GM12878 (cell line): Measurements from ENCODE around the gene FBXO27. TPM values are rescaled to one million over a fixed set of nuclear protein-coding genes. Genes with fewer than 3 reads are reported as not detected.

Experiments
- BRCA1 ChIP-seq: IDR thresholded peaks from 2 replicates; pipeline ENCODE4 v1.6.1; 2011; ENCODE audit warnings: low read depth, low read length, improper control_type of control experiment
- GABPA ChIP-seq: IDR thresholded peaks from 2 replicates; pipeline ENCODE4 v1.6.1; 2014; ENCODE audit warnings: antibody characterized with exemption, low read depth, mild to moderate bottlenecking, inconsistent platforms
- LARP7 ChIP-seq: fragments of 450-650 bp; IDR thresholded peaks from 2 replicates; pipeline ENCODE4 v1.6.1; 2017; ENCODE audit warnings: mild to moderate bottlenecking
- NFYA ChIP-seq: IDR thresholded peaks from 2 replicates; pipeline ENCODE4 v1.6.1; 2011; ENCODE audit warnings: low read depth, mild to moderate bottlenecking, low read length, improper control_type of control experiment, borderline replicate concordance
- POU2F2 ChIP-seq: IDR thresholded peaks from 3 replicates; pipeline ENCODE4 v1.6.1; 2011; ENCODE audit warnings: low read depth, mild to moderate bottlenecking, low read length, borderline replicate concordance
- polyA plus RNA-seq, 11 experiments: library from polyadenylated mRNA; depleted of rRNA in 4 of 11; unstranded in 6 of 11; stranded (reverse) in 5 of 11; fragments of >200 nt; fragmentation: Nextera tagmentation in 4 of 11; fragmentation: Illumina TruSeq in 1 of 11; extraction: Ambion mirVana in 4 of 11; extraction: Trizol in 1 of 11; gene quantifications; 1 replicate in 1 of 11; 2 replicates in 10 of 11; pipeline versions ENCODE4 v1.2.1 to v1.2.3, GENCODE V29; 2011 to 2016; ENCODE audit warnings: inconsistent platforms in 2 of 11, missing spikeins in 2 of 11, low read depth in 1 of 11
- total RNA-seq, 4 experiments: library from RNA; depleted of rRNA in 3 of 4; stranded (reverse); fragments of >200 nt in 3 of 4; fragmentation: Illumina TruSeq in 1 of 4; extraction: Trizol in 1 of 4; gene quantifications; 2 replicates each; pipeline versions ENCODE4 v1.2.1 to v1.2.3, GENCODE V29; 2013 to 2021
- TF ChIP-seq, protein P1 (sequence below): fragments of 450-650 bp; IDR thresholded peaks from 2 replicates; pipeline ENCODE4 v1.6.1; 2017; ENCODE audit warnings: mild to moderate bottlenecking, moderate library complexity
- TF ChIP-seq, protein P2 (sequence below): fragments of 450-650 bp; formaldehyde crosslinking; IDR thresholded peaks from 2 replicates; pipeline ENCODE4 v1.4.0; 2022; ENCODE audit warnings: mild to moderate bottlenecking, moderate library complexity

The FBXO27 gene
- total and polyA plus RNA-seq, 10 of the 15 experiments (the other 5 are each of a cell fraction or from before 2014, with no cell fraction given) = 3.1 to 15.4 (median 7.1) TPM

DNA sequence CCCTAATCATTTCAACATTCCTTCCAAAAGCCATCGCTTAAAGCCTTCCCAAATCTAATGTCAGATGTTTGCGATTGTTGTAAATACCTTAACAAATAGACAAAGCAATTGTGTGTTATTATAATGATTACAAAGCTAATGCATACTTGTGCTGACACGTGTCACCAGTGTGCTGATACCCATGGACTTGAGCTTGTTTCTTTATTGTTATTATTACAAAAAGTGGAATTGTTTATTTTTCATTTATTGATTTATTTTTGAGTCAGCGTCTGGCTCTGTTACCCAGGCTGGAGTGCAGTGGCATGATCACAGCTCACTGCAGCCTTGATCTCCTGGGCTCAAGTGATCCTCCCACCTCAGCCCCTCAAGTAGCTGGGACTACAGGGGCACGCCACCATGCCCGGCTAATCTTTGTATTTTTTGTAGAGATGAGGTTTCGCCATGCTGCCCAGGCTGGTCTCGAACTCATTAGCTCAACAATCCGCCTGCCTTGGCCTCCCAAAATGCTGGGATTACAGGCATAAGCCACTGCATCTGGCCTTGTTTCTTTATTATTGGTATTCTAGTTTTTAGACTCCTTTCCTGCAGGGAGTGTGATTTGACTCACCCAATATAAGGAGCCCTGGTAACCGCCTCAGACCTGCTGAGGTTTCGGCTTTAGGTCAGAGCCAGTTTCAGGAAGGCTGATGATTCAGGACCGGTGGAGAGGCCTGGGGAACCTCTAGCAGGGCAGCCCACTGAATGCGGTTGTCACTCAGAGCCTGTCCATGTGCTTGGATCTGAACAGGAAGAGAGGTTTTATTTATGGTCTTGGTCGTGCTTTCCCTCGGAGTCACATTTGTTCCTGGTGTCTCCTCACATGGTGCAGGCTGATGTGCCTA, 54.7 kb downstream of the FBXO27 start (continued):
- TF ChIP-seq, protein P1, sequence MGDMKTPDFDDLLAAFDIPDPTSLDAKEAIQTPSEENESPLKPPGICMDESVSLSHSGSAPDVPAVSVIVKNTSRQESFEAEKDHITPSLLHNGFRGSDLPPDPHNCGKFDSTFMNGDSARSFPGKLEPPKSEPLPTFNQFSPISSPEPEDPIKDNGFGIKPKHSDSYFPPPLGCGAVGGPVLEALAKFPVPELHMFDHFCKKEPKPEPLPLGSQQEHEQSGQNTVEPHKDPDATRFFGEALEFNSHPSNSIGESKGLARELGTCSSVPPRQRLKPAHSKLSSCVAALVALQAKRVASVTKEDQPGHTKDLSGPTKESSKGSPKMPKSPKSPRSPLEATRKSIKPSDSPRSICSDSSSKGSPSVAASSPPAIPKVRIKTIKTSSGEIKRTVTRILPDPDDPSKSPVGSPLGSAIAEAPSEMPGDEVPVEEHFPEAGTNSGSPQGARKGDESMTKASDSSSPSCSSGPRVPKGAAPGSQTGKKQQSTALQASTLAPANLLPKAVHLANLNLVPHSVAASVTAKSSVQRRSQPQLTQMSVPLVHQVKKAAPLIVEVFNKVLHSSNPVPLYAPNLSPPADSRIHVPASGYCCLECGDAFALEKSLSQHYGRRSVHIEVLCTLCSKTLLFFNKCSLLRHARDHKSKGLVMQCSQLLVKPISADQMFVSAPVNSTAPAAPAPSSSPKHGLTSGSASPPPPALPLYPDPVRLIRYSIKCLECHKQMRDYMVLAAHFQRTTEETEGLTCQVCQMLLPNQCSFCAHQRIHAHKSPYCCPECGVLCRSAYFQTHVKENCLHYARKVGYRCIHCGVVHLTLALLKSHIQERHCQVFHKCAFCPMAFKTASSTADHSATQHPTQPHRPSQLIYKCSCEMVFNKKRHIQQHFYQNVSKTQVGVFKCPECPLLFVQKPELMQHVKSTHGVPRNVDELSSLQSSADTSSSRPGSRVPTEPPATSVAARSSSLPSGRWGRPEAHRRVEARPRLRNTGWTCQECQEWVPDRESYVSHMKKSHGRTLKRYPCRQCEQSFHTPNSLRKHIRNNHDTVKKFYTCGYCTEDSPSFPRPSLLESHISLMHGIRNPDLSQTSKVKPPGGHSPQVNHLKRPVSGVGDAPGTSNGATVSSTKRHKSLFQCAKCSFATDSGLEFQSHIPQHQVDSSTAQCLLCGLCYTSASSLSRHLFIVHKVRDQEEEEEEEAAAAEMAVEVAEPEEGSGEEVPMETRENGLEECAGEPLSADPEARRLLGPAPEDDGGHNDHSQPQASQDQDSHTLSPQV = no peak
- TF ChIP-seq, protein P2, sequence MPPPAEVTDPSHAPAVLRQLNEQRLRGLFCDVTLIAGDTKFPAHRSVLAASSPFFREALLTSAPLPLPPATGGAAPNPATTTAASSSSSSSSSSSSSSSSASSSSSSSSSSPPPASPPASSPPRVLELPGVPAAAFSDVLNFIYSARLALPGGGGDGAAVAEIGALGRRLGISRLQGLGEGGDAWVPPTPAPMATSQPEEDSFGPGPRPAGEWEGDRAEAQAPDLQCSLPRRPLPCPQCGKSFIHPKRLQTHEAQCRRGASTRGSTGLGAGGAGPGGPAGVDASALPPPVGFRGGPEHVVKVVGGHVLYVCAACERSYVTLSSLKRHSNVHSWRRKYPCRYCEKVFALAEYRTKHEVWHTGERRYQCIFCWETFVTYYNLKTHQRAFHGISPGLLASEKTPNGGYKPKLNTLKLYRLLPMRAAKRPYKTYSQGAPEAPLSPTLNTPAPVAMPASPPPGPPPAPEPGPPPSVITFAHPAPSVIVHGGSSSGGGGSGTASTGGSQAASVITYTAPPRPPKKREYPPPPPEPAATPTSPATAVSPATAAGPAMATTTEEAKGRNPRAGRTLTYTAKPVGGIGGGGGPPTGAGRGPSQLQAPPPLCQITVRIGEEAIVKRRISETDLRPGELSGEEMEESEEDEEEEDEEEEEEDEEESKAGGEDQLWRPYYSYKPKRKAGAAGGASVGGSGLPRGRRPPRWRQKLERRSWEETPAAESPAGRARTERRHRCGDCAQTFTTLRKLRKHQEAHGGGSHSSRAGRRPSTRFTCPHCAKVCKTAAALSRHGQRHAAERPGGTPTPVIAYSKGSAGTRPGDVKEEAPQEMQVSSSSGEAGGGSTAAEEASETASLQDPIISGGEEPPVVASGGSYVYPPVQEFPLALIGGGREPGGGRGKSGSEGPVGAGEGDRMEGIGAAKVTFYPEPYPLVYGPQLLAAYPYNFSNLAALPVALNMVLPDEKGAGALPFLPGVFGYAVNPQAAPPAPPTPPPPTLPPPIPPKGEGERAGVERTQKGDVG (CRISPR knock-in tag) = no peak
- no peak for TF ChIP-seq NFYA
- 0 out of 3 replicates have a peak, but pooled peaks have one; percentile 17 for TF ChIP-seq POU2F2
- TF ChIP-seq GABPA = peak; percentile 68; the same call in 1 of the 2 replicates
- TF ChIP-seq LARP7 = no peak
- no peak for TF ChIP-seq BRCA1
